SH-SY5Y (cell line): Measurements from ENCODE around the gene TMEM200A.

Source experiments
- GATA2 ChIP-seq: IDR thresholded peaks from 2 replicates; pipeline ENCODE4 v1.6.1; 2011; ENCODE audit warnings: mild to moderate bottlenecking, low read depth, low read length
- GATA3 ChIP-seq: IDR thresholded peaks from 2 replicates; pipeline ENCODE4 v1.6.1; 2011; ENCODE audit warnings: low read depth, mild to moderate bottlenecking, low read length, moderate library complexity

DNA sequence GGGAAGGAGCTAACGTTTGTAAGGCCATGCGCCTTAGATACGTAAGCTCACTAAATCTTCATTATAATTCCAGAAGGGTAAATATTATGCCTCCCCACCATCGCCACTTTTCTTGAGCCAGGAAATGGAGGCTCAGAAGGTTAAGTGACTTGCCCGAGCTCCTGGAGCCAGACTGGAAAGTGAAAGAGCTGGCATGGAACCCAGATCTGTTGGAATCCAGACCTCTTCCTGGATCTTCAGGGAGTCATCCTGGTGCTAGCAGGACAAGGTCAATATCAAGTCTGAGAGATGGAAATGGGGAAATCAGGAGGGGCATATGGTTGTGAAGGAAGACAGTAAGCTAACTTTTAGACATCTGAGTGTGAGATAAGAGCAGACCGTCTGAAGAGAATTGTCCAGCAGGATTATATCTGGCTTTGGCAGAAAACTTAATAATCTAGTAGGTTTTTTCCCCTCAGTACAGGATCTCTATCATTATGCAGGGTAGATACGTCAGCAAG is 6.2 kb downstream of the TMEM200A start:
- no peak for TF ChIP-seq GATA2
- TF ChIP-seq GATA3: no peak
